Loucy (cell line): ENCODE results near the gene NUDT3.

Experiments used
- H2AFZ ChIP-seq: fragments of 200-600 bp; sonication (generic); 2 replicates; pipeline ENCODE4 v1.6.0; 2016; ENCODE audit warnings: antibody characterized with exemption, mild to moderate bottlenecking, low read length, moderate library complexity
- H3F3A ChIP-seq: fragments of 200-600 bp; 2 replicates; pipeline ENCODE4 v1.6.0; 2016; ENCODE audit warnings: antibody characterized with exemption, low read depth, mild to moderate bottlenecking
- H3K27me3 ChIP-seq: fragments of 200-600 bp; sonication (generic); 2 replicates; pipeline ENCODE4 v1.6.1; 2014; ENCODE audit warnings: low read length, mild to moderate bottlenecking; ENCODE audit not compliant: insufficient read depth, poor library complexity, severe bottlenecking
- H3K36me3 ChIP-seq: fragments of 200-600 bp; sonication (generic); 2 replicates; pipeline ENCODE4 v1.6.1; 2016; ENCODE audit warnings: low read length; ENCODE audit not compliant: insufficient read depth
- H3K4me1 ChIP-seq: fragments of 200-600 bp; sonication (generic); 2 replicates; pipeline ENCODE4 v1.5.1; 2014; ENCODE audit warnings: low read length, mild to moderate bottlenecking; ENCODE audit not compliant: insufficient read depth, poor library complexity, severe bottlenecking
- H3K4me2 ChIP-seq: fragments of 200-600 bp; sonication (generic); 2 replicates; pipeline ENCODE4 v1.6.0; 2014; ENCODE audit warnings: antibody characterized with exemption, low read length, low read depth, mild to moderate bottlenecking; ENCODE audit not compliant: poor library complexity, severe bottlenecking
- H3K4me3 ChIP-seq: fragments of 200-600 bp; sonication (generic); 2 replicates; pipeline ENCODE4 v1.5.1; 2014; ENCODE audit warnings: low read length, mild to moderate bottlenecking, mixed read lengths; ENCODE audit not compliant: poor library complexity, severe bottlenecking
- H3K79me2 ChIP-seq: fragments of 200-600 bp; sonication (generic); 2 replicates; pipeline ENCODE4 v1.6.1; 2014; ENCODE audit warnings: low read length; ENCODE audit not compliant: insufficient read depth
- H3K9ac ChIP-seq: fragments of 200-600 bp; sonication (generic); 2 replicates; pipeline ENCODE4 v1.6.0; 2014; ENCODE audit warnings: mild to moderate bottlenecking, low read depth, low read length, moderate library complexity; ENCODE audit not compliant: poor library complexity, severe bottlenecking
- H3K9me2 ChIP-seq: fragments of 200-600 bp; sonication (generic); replicated peaks from 2 replicates; pipeline ENCODE4 v1.6.1; 2016; ENCODE audit warnings: low read depth, low read length, mixed read lengths
- H3K9me3 ChIP-seq: fragments of 200-600 bp; sonication (generic); 2 replicates; pipeline ENCODE4 v1.6.1; 2014; ENCODE audit warnings: mild to moderate bottlenecking, antibody characterized with exemption, low read length, low read depth; ENCODE audit not compliant: insufficient read depth
- H4K20me1 ChIP-seq: fragments of 200-600 bp; sonication (generic); 2 replicates; pipeline ENCODE4 v1.6.0; 2014; ENCODE audit warnings: antibody characterized with exemption, low read length, mild to moderate bottlenecking; ENCODE audit not compliant: insufficient read depth, poor library complexity, severe bottlenecking
- CTCF ChIP-seq: fragments of 200-600 bp; sonication (generic); conservative IDR thresholded peaks from 2 replicates; pipeline ENCODE4 v1.5.1; 2014; ENCODE audit warnings: mild to moderate bottlenecking, antibody characterized with exemption, low read length
- EZH2phosphoT487 ChIP-seq: fragments of 200-600 bp; IDR thresholded peaks from 2 replicates; pipeline ENCODE4 v1.6.1; 2018; ENCODE audit warnings: antibody characterized with exemption, mild to moderate bottlenecking, moderate library complexity, borderline replicate concordance

NUDT3 gene

GRCh38 chr6:34341481-34341971 is 50.9 kb downstream of the NUDT3 start:
- no peak overlapping the region for H2AFZ ChIP-seq

GRCh38 chr6:34340906-34341480 is 51.5 kb downstream of the NUDT3 start:
- H4K20me1 ChIP-seq, result peaks cover 4% of the 10 kb centered on the region
- H3K9me2 ChIP-seq, result no peaks in the 10 kb centered on the region
- H3K27me3 ChIP-seq, result no peaks in the 10 kb centered on the region
- H3K79me2 ChIP-seq, result peaks cover 58% of the 10 kb centered on the region
- no peaks in the 10 kb centered on the region for H3F3A ChIP-seq
- no peak overlapping the region for H3K4me2 ChIP-seq
- peaks cover 11% of the 10 kb centered on the region for H3K4me1 ChIP-seq
- H3K4me3 ChIP-seq, result no peak overlapping the region
- H3K36me3 ChIP-seq, result peaks cover 34% of the 10 kb centered on the region; the same call in 1 of the 2 replicates
- no peak overlapping the region for H2AFZ ChIP-seq
- no peak overlapping the region for H3K9ac ChIP-seq
- no peak for TF ChIP-seq EZH2phosphoT487
- no peak for TF ChIP-seq CTCF
- no peaks in the 10 kb centered on the region for H3K9me3 ChIP-seq

More at GRCh38 chr6:34341481-34341971, 50.9 kb downstream of the NUDT3 start:
- Histone ChIP-seq H3K36me3 (peaks cover 34% of the 10 kb centered on the region; the same call in 1 of the 2 replicates), H3K4me3 (no peak overlapping the region), H3F3A (no peaks in the 10 kb centered on the region), H3K79me2 (peaks cover 59% of the 10 kb centered on the region), H3K27me3 (no peaks in the 10 kb centered on the region), H3K9me3 (no peaks in the 10 kb centered on the region), H3K4me2 (no peak overlapping the region), H3K9me2 (no peaks in the 10 kb centered on the region), H3K4me1 (peaks cover 16% of the 10 kb centered on the region), H4K20me1 (peaks cover 4% of the 10 kb centered on the region), H3K9ac (no peak overlapping the region)
- TF ChIP-seq EZH2phosphoT487 (no peak), CTCF (no peak)

GRCh38 chr6:34340394-34340793 is 52.1 kb downstream of the NUDT3 start:
- no peak overlapping the region for H2AFZ ChIP-seq
- no peak for TF ChIP-seq CTCF
- no peak for TF ChIP-seq EZH2phosphoT487
- H3K9me3 ChIP-seq, result no peaks in the 10 kb centered on the region
- H3K27me3 ChIP-seq, result no peaks in the 10 kb centered on the region
- H3K79me2 ChIP-seq, result peaks cover 53% of the 10 kb centered on the region
- no peak overlapping the region for H3K4me3 ChIP-seq
- peaks cover 10% of the 10 kb centered on the region for H3K4me1 ChIP-seq
- peaks cover 4% of the 10 kb centered on the region for H4K20me1 ChIP-seq
- no peaks in the 10 kb centered on the region for H3F3A ChIP-seq
- H3K36me3 ChIP-seq, result peaks cover 34% of the 10 kb centered on the region; the same call in 1 of the 2 replicates
- H3K9me2 ChIP-seq, result no peaks in the 10 kb centered on the region
- H3K9ac ChIP-seq, result no peak overlapping the region
- no peak overlapping the region for H3K4me2 ChIP-seq
